Peyer's patch (tissue), 4 donors: Measurements from ENCODE around the gene SMIM45.

Experiments used
- CTCF ChIP-seq, 6 experiments: fragments of 450-650 bp in 4 of 6; fragments of 200-600 bp in 2 of 6; sonication (generic) in 1 of 6; IDR thresholded peaks; one replicate each; pipeline ENCODE4 v1.5.1; 2017 to 2019; ENCODE audit warnings: antibody characterized with exemption in 6 of 6, mild to moderate bottlenecking in 3 of 6, moderate library complexity in 1 of 6
- POLR2A ChIP-seq, 2 donors: fragments of 450-650 bp; IDR thresholded peaks; one replicate each; pipeline ENCODE4 v1.5.1; 2017; ENCODE audit warnings: antibody characterized with exemption in 2 of 2, mild to moderate bottlenecking in 2 of 2, moderate library complexity in 2 of 2

GRCh38 chr22:41902932-41903421 lies 49.0 kb upstream of the SMIM45 start:
- no peak for TF ChIP-seq CTCF (IDR thresholded peaks at IDR 0.05)
- no peak for TF ChIP-seq POLR2A (IDR thresholded peaks at IDR 0.05)
